C4-2B (cell line): Measurements from ENCODE around the gene CYTH2.
"Not testable (repeated sequence)": the region's sequence is repeated elsewhere in the genome, so short reads cannot be mapped to it uniquely, and the experiment has no call there.

Experiments used
- H3K27ac ChIP-seq: fragments of 450-650 bp; 2 replicates; pipeline ENCODE4 v1.5.1; 2017
- ZFX ChIP-seq: fragments of 450-650 bp; IDR thresholded peaks from 2 replicates; pipeline ENCODE4 v1.6.1; 2017
- TF ChIP-seq, protein P1 (sequence below): fragments of 450-650 bp; conservative IDR thresholded peaks from 2 replicates; pipeline ENCODE4 v1.5.1; 2017; ENCODE audit warnings: mild to moderate bottlenecking

Gene CYTH2

DNA sequence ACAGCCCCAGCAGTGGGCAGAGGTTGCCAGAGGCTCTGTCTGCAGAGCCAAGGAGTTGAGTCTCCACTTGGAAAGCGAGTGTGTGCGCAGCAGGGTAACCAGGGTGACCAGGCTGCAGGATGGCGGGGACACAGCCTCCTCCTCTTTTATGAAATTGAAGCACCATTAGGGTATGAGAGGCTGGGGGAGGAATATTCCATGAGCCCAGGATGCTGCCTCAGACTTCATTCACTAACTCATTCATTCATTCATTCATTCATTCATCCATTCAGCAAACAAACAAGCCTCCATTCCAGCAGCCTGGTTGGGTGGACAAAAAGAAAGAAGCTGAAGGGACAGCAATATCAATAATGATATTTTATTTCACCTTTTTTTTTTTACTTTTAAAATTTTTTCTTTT is 49.0 kb downstream of the CYTH2 start:
- TF ChIP-seq, protein P1, sequence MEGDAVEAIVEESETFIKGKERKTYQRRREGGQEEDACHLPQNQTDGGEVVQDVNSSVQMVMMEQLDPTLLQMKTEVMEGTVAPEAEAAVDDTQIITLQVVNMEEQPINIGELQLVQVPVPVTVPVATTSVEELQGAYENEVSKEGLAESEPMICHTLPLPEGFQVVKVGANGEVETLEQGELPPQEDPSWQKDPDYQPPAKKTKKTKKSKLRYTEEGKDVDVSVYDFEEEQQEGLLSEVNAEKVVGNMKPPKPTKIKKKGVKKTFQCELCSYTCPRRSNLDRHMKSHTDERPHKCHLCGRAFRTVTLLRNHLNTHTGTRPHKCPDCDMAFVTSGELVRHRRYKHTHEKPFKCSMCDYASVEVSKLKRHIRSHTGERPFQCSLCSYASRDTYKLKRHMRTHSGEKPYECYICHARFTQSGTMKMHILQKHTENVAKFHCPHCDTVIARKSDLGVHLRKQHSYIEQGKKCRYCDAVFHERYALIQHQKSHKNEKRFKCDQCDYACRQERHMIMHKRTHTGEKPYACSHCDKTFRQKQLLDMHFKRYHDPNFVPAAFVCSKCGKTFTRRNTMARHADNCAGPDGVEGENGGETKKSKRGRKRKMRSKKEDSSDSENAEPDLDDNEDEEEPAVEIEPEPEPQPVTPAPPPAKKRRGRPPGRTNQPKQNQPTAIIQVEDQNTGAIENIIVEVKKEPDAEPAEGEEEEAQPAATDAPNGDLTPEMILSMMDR: no peak
- TF ChIP-seq ZFX: no peak
- no peak overlapping the region for H3K27ac ChIP-seq

DNA sequence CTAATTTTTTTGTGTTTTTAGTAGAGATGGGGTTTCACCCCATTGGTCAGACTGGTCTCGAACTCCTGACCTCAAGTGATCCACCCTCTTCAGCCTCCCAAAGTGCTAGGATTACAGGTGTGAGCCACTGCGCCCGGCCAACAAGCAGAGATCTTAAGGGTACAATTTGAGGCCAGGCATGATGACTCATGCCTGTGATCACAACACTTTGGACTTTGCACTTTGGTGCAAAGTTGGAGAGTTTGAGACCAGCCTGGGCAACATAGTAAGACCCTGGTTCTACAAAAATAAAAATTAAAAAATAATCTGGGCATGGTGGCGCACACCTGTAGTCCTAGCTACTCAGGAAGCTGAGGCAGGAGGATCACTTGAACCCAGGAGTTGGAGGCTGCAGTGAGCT is 50.3 kb downstream of the CYTH2 start:
- H3K27ac ChIP-seq: not testable (repeated sequence)

DNA sequence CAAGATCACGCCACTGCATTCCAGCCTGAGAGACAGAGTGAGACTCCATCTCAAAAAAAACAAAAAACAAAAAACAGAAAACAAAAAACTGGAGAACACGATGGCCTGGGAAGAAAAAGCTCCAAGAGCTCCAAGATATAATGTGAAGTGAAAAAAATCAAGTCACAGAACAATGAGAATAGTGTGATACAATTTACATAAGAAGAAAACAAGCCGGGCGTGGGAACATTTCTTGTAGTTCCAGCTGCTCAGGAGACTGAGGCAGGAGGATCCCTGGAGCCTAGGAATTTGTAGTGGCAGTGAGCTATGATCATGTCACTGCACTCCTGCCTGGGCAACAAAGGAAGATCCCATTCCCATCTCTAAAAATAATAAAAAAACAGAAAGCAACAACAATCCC is 51.0 kb downstream of the CYTH2 start:
- no peak overlapping the region for H3K27ac ChIP-seq
- TF ChIP-seq, protein P1: no peak
- no peak for TF ChIP-seq ZFX

DNA sequence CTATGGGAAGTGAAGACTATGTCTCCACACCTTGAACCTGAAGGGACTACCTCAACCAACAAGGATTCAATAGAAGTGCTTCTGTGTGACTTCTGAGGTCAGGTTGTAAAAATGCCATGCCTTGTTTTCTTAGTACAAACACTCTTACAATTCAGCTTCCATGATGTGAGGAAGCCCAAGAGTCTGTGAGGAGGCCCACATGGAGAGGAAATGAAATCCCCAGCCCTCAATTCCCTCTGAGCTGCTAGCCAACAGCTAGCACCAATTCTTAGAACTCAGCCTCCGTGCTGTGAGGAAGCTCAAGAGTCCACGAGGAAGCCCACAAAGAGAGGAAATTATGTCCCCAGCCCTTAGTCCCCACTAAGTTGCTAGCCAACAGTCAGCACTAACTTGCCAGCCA is 55.1 kb downstream of the CYTH2 start:
- TF ChIP-seq, protein P1: no peak
- no peak for TF ChIP-seq ZFX
- H3K27ac ChIP-seq: no peak overlapping the region

DNA sequence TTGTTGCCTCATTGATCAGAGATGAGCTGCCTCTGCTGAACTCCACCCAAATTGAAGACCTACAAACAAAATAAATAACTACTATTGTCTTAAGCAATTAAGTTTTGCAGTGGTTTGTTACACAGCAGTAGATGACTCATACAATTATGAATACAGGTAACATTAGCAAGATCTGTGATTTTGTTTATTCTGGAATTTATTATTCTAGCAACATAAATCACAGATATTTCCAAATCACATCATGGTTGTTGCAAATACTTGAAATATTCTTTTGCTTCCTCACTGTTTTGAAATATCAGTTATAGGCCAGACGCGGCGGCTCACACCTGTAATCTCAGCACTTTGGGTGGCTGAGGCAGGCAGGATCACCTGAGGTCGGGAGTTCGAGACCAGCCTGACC is 55.6 kb downstream of the CYTH2 start:
- H3K27ac ChIP-seq: no peak overlapping the region
- TF ChIP-seq, protein P1: no peak
- no peak for TF ChIP-seq ZFX

DNA sequence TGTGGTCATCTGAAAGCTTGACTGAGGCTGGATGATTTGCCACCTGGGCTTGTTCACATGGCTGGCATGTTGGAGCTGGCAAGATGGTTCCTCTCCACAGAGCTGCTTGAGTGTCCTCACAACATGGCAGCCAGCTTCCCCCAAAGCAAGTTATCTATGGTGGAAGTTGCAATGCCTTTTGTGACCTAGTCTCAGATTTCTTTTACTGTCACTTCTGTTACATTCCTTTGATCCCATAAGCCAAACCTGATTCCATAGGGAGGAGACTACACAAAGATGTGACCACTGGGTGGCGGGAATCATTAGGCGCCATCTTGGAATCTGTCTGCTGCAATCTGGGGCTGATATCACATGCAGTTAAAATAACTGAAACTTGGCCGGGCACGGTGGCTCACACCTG is 60.0 kb downstream of the CYTH2 start:
- TF ChIP-seq ZFX: no peak
- TF ChIP-seq, protein P1: no peak
- peak overlapping the region; percentile 21; the same call in 1 of the 2 replicates for H3K27ac ChIP-seq

DNA sequence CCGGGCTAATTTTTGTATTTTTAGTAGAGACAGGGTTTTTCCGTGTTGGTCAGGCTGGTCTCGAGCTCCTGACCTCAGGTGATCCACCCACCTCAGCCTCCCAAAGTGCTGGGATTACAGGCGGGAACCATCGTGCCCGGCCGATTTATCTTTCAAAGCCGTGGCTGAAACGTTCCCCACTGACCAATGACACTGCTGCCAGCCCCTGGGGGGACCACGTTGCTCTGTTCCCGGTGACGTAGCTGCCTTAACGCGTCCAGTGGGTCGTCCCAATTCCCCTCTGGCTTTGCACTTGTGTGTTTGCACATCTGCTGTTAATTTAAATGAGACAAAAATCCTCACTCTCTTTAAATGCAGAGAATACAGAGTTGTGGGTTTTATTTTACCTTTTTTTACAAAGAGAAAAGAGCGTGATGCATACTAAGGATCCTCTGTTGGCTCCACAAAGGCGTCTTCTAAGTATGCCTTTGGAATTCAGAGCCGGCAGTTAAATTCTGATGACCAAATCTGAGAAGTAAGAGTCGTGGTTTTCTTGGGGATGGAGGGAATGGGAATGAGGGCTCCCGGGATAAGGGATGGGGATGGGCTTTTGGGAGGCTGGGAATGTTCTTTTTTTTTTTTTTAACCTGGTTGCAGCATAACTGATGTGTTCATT is 61.0 kb downstream of the CYTH2 start:
- peak overlapping the region; percentile 94 for H3K27ac ChIP-seq

DNA sequence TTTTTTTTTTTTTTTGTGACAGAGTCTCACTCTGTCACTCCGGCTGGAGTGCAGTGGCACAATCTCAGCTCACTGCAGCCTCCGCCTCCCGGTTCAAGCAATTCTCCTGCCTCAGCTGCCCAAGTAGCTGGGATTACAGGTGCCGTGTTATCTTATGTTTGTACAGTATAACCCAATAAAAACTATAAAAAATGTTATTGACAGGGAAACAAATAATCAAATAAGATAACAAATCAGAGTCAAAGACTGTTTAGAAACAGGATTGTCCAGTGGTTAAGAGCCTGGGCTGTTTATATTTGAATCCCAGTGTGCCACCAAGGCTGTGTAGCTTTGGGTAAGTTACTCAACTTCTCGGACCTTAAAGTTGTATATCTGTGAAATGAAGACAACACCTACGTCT is 61.6 kb downstream of the CYTH2 start:
- TF ChIP-seq, protein P1: no peak
- TF ChIP-seq ZFX: no peak
- peak overlapping the region; percentile 94 for H3K27ac ChIP-seq

More for the DNA sequence above, 61.0 kb downstream of the CYTH2 start:
- TF ChIP-seq, protein P1: no peak
- no peak for TF ChIP-seq ZFX
